RWPE1 (cell line): ENCODE data around the gene KHK.
A peak's percentile ranks its signal among the peaks of the same experiment; 100 is the strongest.

Experiments used
- CTCF ChIA-PET: fragments of 350-600 bp; sonication (Branson Sonifier 250); formaldehyde crosslinking; extraction: SDS; loops from one replicate; lab custom pipeline; 2021; lab: Yijun Ruan, JAX
- POLR2A ChIA-PET: fragments of 400-600 bp; formaldehyde crosslinking; extraction: SDS; loops from one replicate; lab custom pipeline; 2020; ENCODE audit warnings: antibody characterized with exemption; ENCODE audit not compliant: low non-redundant PET; lab: Yijun Ruan, JAX
- DNase-seq: peaks from one replicate; pipeline ENCODE4 v3.0.0; 2012; ENCODE audit warnings: low spot score
- H3K27ac ChIP-seq: fragments of 450-650 bp; 2 replicates; pipeline ENCODE4 v1.5.1; 2017
- CTCF ChIP-seq: fragments of 450-650 bp; conservative IDR thresholded peaks from 2 replicates; pipeline ENCODE4 v1.5.1; 2017; ENCODE audit warnings: low read depth, mild to moderate bottlenecking

The KHK gene

DNA sequence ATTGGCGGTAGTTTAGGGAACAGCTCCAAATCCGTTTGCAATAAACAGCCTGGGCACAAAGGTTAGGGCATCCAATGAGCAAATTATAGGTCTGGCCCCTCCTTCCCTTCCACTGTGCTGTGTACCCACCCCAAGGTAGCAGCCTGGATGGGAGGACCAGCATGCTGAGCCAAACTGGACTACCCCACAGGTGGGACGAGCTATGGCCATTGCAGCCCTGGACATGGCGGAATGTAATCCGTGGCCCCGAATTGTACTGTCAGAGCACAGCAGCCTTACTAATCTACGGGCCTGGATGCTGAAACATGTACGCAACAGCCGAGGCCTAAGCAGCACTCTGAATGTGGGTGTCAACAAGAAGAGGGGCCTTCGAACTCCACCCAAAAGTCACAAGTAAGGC is 28.4 kb upstream of the KHK start:
- no peak for TF ChIP-seq CTCF
- ChIA-PET POLR2A (no interaction called here), CTCF (no interaction called here)
- H3K27ac ChIP-seq: peak overlapping the region; percentile 25; the same call in 1 of the 2 replicates
- DNase-seq: no peak

- no peak for DNase-seq
- ChIA-PET CTCF (interaction anchor here (0.6 kb wide), 1 partner anchor 26 kb away, joined by 3 read pairs; no protein-coding TSS in a partner anchor), POLR2A (no interaction called here)
- TF ChIP-seq CTCF: no peak
- peak overlapping the region; percentile 26 for H3K27ac ChIP-seq
Observed at GRCh38 chr2:27059141-27059820, 27.3 kb upstream of the KHK start.

DNA sequence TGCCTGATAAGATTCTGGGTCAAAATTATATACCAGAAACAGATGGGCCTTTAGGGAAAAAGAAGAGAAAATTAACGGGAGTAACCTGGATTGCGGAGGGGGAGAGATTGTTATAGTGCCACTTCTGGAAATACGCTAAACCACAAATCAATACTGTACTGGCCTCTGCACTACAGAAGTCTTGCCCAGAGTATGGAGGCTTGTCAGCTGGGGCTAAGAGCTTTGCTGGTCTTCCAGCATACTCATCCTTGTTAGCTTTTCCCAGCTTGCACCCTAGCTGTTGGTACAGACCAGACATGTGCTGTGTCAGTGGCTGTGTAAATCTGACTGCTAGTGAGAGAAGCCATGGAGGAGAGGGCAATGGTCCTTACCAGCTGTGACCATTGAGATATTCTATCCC is 26.2 kb upstream of the KHK start:
- no peak overlapping the region for H3K27ac ChIP-seq
- ChIA-PET CTCF (interaction anchor here (0.6 kb wide), 1 partner anchor 25 kb away, joined by 3 read pairs; no protein-coding TSS in a partner anchor), POLR2A (no interaction called here)
- TF ChIP-seq CTCF: no peak
- DNase-seq: no peak

- TF ChIP-seq CTCF: no peak
- DNase-seq: no peak
- no peak overlapping the region for H3K27ac ChIP-seq
- CTCF ChIA-PET: no interaction called here
- POLR2A ChIA-PET: no interaction called here
Observed at GRCh38 chr2:27065128-27065527, 21.4 kb upstream of the KHK start.

DNA sequence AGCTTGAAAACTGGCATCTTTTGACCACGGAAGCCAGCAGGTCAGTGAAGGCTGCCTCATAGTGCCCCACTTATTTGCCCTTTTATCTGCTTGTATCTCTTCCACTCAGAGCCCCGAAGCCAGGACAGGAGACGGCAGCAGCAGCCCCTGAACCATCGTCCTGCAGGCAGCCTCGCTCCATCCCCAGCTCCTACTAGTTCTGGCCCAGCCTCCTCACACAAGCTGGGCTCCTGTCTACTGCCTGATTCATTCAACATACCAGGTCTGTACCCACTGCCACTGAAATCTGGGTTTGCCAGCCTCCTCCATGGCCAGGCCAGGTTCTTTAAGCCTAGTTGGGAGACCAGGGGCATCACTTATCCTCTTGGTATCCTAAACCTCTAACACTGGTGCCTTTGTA is 19.2 kb upstream of the KHK start:
- no peak overlapping the region for H3K27ac ChIP-seq
- DNase-seq: no peak
- ChIA-PET CTCF (interaction anchor here (0.6 kb wide), 1 partner anchor 8 kb away, joined by 5 read pairs; no protein-coding TSS in a partner anchor), POLR2A (interaction anchor here (1.7 kb wide), 1 partner anchor 12 kb away, joined by 3 read pairs; no protein-coding TSS in a partner anchor)
- TF ChIP-seq CTCF: no peak

DNA sequence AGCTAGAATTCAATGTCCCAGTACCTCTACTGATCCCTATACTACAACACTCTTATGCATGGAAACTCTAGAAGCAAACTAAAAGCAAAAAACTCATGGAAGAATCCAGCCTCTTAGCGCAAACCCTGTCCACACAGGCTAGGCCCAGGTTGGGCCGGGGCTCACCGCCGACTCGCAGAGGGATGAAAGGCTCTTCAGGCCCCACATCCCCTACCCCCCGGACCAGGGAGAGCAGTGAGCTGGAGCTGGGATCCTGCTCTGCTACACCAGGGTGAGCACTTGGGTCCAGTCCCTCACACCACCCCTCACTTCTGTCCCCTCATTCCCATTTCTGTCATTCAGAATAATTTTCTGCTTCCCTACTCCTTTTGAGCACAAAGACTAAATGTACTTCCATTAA is 17.1 kb upstream of the KHK start:
- ChIA-PET POLR2A (interaction anchor here (0.5 to 0.8 kb wide), 2 partner anchors 9 to 32 kb away, joined by 3 to 4 read pairs; no protein-coding TSS in a partner anchor), CTCF (no interaction called here)
- no peak for TF ChIP-seq CTCF
- H3K27ac ChIP-seq: no peak overlapping the region
- DNase-seq: no peak
